ENCODE measurements around the gene NTF3. TPM values are rescaled to one million over a fixed set of nuclear protein-coding genes. Genes with fewer than 3 reads are reported as not detected.

Gene NTF3
- total RNA-seq, 1 experiment from 2014 or later = not detected

- intact Hi-C loops (cut with micrococcal nuclease) = no loop called here
- Histone ChIP-seq H3K79me2 (ENCODE audit: insufficient read depth, low read length) (no peaks in the 10 kb centered on the region), H4K20me1 (ENCODE audit: insufficient read depth) (no peaks in the 10 kb centered on the region), H3K9me3 (ENCODE audit: control insufficient read depth in 1 of 2, insufficient read depth in 1 of 2, low read depth in 1 of 2, low read length in 2 of 2) (no peaks in the 10 kb centered on the region), H3K27me3 (ENCODE audit: insufficient read depth, low read length) (peaks cover 10% of the 10 kb centered on the region; the same call in 1 of the 2 replicates), H3K36me3 (ENCODE audit: control insufficient read depth in 1 of 2, insufficient read depth in 2 of 2, low read length in 2 of 2) (no peaks in the 10 kb centered on the region), H3K27ac (ENCODE audit: low read depth, low read length) (no peak overlapping the region), H3K9ac (ENCODE audit: low read length) (no peak overlapping the region), H2AFZ (ENCODE audit: low read depth, low read length, poor library complexity, severe bottlenecking) (no peak overlapping the region), H3K9me2 (ENCODE audit: insufficient read depth) (no peaks in the 10 kb centered on the region), H3K4me3 (replicated peaks in 1 of 2; ENCODE audit: low read depth in 1 of 2, low read length in 2 of 2) (no peak overlapping the region), H3K4me2 (ENCODE audit: low read length) (no peak overlapping the region), H3K4me1 (ENCODE audit: control insufficient read depth in 1 of 2, insufficient read depth in 2 of 2, low read length in 2 of 2) (no peaks in the 10 kb centered on the region)
- POLR2A ChIA-PET = no interaction called here
- CTCF ChIA-PET = no interaction called here
- ATAC-seq (no peak), DNase-seq (ENCODE audit: low read depth, low spot score) (no peak)
- TF ChIP-seq ZFX (IDR thresholded peaks at IDR 0.05) (no peak), ZNF274 (IDR thresholded peaks at IDR 0.05; ENCODE audit: low read depth, low read length) (no peak), CEBPB (IDR thresholded peaks at IDR 0.05; ENCODE audit: low read depth) (no peak), MAX (IDR thresholded peaks at IDR 0.05) (no peak), SRF (IDR thresholded peaks at IDR 0.05; ENCODE audit: low read depth) (no peak)
- RAD21 ChIA-PET (ENCODE audit: low non-redundant PET in 1 of 2, low total read pairs in 2 of 2, uncharacterized antibody in 2 of 2, unreplicated experiment in 2 of 2) = no interaction called here
- BruUV-seq (replicated peaks) = no TSS peak
These were observed 90.8 kb downstream of the NTF3 start for GRCh38 chr12:5522432-5523335.

GRCh38 chr12:5523396-5524115 lies 91.6 kb downstream of the NTF3 start:
- no peak overlapping the region for H2AFZ ChIP-seq (ENCODE audit: low read depth, low read length, poor library complexity, severe bottlenecking)
- no peaks in the 10 kb centered on the region for H4K20me1 ChIP-seq (ENCODE audit: insufficient read depth)
- DNase-seq (ENCODE audit: low read depth, low spot score) (no peak), ATAC-seq (no peak)
- no peaks in the 10 kb centered on the region for H3K9me3 ChIP-seq (ENCODE audit: control insufficient read depth in 1 of 2, insufficient read depth in 1 of 2, low read depth in 1 of 2, low read length in 2 of 2)
- H3K4me3 ChIP-seq (replicated peaks in 1 of 2; ENCODE audit: low read depth in 1 of 2, low read length in 2 of 2) = no peak overlapping the region
- no peak overlapping the region for H3K4me2 ChIP-seq (ENCODE audit: low read length)
- no peaks in the 10 kb centered on the region for H3K36me3 ChIP-seq (ENCODE audit: control insufficient read depth in 1 of 2, insufficient read depth in 2 of 2, low read length in 2 of 2)
- ChIA-PET POLR2A (no interaction called here), RAD21 (ENCODE audit: low non-redundant PET in 1 of 2, low total read pairs in 2 of 2, uncharacterized antibody in 2 of 2, unreplicated experiment in 2 of 2) (no interaction called here), CTCF (no interaction called here)
- TF ChIP-seq JUND (IDR thresholded peaks at IDR 0.05) (no peak), CTCF (IDR thresholded peaks at IDR 0.05 in 2 of 3, conservative IDR thresholded peaks at IDR 0.05 in 1 of 3; ENCODE audit: borderline replicate concordance in 1 of 3, insufficient read depth in 1 of 3, low read depth in 2 of 3, low read length in 2 of 3) (no peak), ATF3 (IDR thresholded peaks at IDR 0.05) (no peak), YY1 (IDR thresholded peaks at IDR 0.05; ENCODE audit: extremely low read depth, insufficient replicate concordance, low read depth, low read length) (no peak), SRF (IDR thresholded peaks at IDR 0.05; ENCODE audit: low read depth) (no peak), EZH2 (IDR thresholded peaks at IDR 0.05) (no peak)
- no peak overlapping the region for H3K27ac ChIP-seq (ENCODE audit: low read depth, low read length)
- H3K4me1 ChIP-seq (ENCODE audit: control insufficient read depth in 1 of 2, insufficient read depth in 2 of 2, low read length in 2 of 2) = no peaks in the 10 kb centered on the region
- H3K9me2 ChIP-seq (ENCODE audit: insufficient read depth) = no peaks in the 10 kb centered on the region
- peaks cover 15% of the 10 kb centered on the region; the same call in 1 of the 2 replicates for H3K27me3 ChIP-seq (ENCODE audit: insufficient read depth, low read length)
- H3K9ac ChIP-seq (ENCODE audit: low read length) = no peak overlapping the region
- BruUV-seq (replicated peaks) = no TSS peak
- no peaks in the 10 kb centered on the region for H3K79me2 ChIP-seq (ENCODE audit: insufficient read depth, low read length)
- intact Hi-C loops (cut with micrococcal nuclease) = no loop called here
